Thyroid gland (tissue), 4 donors: ENCODE data around the gene MYT1. TPM values are rescaled to one million over a fixed set of nuclear protein-coding genes. Genes with fewer than 3 reads are reported as not detected.

Experiments used
- DNase-seq, 2 donors: peaks; one replicate each; pipeline ENCODE4 v3.0.0-alpha.2; 2019
- H3K27ac ChIP-seq, 3 donors: fragments of 200-600 bp; sonication (generic); 1 replicate in 2 of 3; 2 replicates in 1 of 3; pipeline ENCODE4 v1.5.1; 2016 to 2019; ENCODE audit warnings: mild to moderate bottlenecking in 1 of 3, moderate library complexity in 1 of 3
- H3K27me3 ChIP-seq: fragments of 200-600 bp; sonication (generic); one replicate; pipeline ENCODE4 v1.5.1; 2019
- H3K36me3 ChIP-seq, 2 donors: fragments of 200-600 bp; sonication (generic); one replicate each; pipeline ENCODE4 v1.5.1; 2016 to 2019
- H3K4me1 ChIP-seq, 2 donors: fragments of 200-600 bp; sonication (generic); one replicate each; pipeline ENCODE4 v1.5.1; 2017 to 2019
- H3K4me3 ChIP-seq, 3 donors: fragments of 200-600 bp; sonication (generic); replicated peaks in 1 of 3; 1 replicate in 2 of 3; 2 replicates in 1 of 3; pipeline ENCODE4 v1.5.1; 2016; ENCODE audit warnings: mild to moderate bottlenecking in 1 of 3
- H3K9me3 ChIP-seq: fragments of 200-600 bp; sonication (generic); one replicate; pipeline ENCODE4 v1.5.1; 2017
- CTCF ChIP-seq, 6 experiments: fragments of 200-600 bp in 3 of 6; fragments of 450-650 bp in 3 of 6; sonication (generic) in 3 of 6; IDR thresholded peaks; one replicate each; pipeline ENCODE4 v1.5.1; 2016 to 2019; ENCODE audit warnings: antibody characterized with exemption in 6 of 6, mild to moderate bottlenecking in 2 of 6, inconsistent platforms in 1 of 6, moderate library complexity in 1 of 6
- POLR2A ChIP-seq, 2 donors: fragments of 450-650 bp; IDR thresholded peaks; one replicate each; pipeline ENCODE4 v1.6.1; 2017; ENCODE audit warnings: antibody characterized with exemption in 2 of 2, mild to moderate bottlenecking in 2 of 2, moderate library complexity in 1 of 2
- WGBS, 2 donors: methylation state at CpG; one replicate each; pipeline ENCODE4 v1.1.5; 2017; 5-methylcytosine and 5-hydroxymethylcytosine counted together
- intact Hi-C: fragments of 100-400 bp; cut with DNase I; formaldehyde crosslinking; loops from one replicate; pipeline ENCODE4 v1.15.1; 2023
- total RNA-seq, 4 donors: library from RNA; depleted of rRNA; stranded (reverse); fragments of >200 nt; gene quantifications; one replicate each; pipeline ENCODE4 v1.2.3, GENCODE V29; 2016

The MYT1 gene
- total RNA-seq, 4 donors from 2014 or later, result 0.42 to 1.8 (median 1.1) TPM

DNA sequence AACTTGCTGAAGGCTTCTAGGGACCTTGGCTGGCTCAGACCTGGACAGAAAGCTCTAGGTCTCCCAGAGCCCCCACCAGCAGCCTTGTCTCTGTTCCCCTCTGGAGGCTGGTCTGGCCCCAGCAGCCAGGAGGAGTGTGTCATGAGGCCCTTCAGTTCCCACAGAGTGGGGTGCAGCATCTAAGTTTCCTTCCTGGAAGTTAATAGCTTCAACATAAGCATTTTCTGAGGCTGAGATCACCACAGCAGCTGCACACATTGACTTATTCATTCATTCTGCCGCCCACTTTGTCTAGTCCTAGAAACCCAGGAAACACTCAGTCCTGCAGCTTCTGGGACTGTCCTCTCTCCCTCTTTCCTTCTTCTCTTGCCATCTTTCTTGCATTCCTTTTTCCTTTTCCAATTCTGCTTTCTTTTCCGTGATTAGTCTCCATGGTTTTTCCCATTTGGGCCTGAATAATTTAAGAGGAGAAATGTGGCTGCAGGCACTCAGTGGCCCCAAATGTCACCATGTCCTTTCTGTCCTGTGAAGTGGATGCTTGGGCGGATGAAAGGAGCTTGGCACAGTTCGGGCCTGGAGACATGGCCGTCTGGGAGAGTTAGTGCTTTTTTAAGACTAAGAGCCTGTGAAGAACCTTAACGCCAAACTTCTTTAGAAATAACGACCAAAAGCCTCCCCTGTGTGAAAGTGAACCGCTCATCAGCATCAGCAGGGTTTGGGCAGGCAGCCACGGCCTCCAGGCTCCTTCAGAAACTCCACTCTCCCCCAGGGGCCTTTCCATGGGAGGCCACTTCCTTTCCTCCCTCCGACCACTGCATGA, 60.3 kb downstream of the MYT1 start:
- no peaks in the 10 kb centered on the region for H3K9me3 ChIP-seq
- 47 to 52% methylated on average over 10 of the region's 10 CpGs for WGBS, 2 donors
- peak; percentile 33 to 46 for DNase-seq
- intact Hi-C loops, result no loop called here
- H3K4me1 ChIP-seq, result peaks cover 25 to 35% of the 10 kb centered on the region in 2 donors
- H3K36me3 ChIP-seq, result no peaks in the 10 kb centered on the region
- TF ChIP-seq CTCF (IDR thresholded peaks at IDR 0.05), result no peak
- TF ChIP-seq POLR2A (IDR thresholded peaks at IDR 0.05), result no peak
- H3K4me3 ChIP-seq, result no peak overlapping the region
- H3K27ac ChIP-seq, result peak overlapping the region; percentile 16 to 63 (median 49)
- no peaks in the 10 kb centered on the region for H3K27me3 ChIP-seq

GRCh38 chr20:64225171-64225595, 60.9 kb downstream of the MYT1 start:
- TF ChIP-seq POLR2A (IDR thresholded peaks at IDR 0.05), result no peak
- TF ChIP-seq CTCF (IDR thresholded peaks at IDR 0.05), result no peak
- no peak overlapping the region for H3K4me3 ChIP-seq
- no peaks in the 10 kb centered on the region for H3K36me3 ChIP-seq
- intact Hi-C loops, result no loop called here
- H3K27ac ChIP-seq, result no peak overlapping the region
- DNase-seq, result no peak
- peaks cover 25 to 35% of the 10 kb centered on the region in 2 donors for H3K4me1 ChIP-seq
- H3K9me3 ChIP-seq, result no peaks in the 10 kb centered on the region
- 86 to 93% methylated on average over 9 to 14 of the region's 14 CpGs for WGBS, 2 donors
- H3K27me3 ChIP-seq, result no peaks in the 10 kb centered on the region

DNA sequence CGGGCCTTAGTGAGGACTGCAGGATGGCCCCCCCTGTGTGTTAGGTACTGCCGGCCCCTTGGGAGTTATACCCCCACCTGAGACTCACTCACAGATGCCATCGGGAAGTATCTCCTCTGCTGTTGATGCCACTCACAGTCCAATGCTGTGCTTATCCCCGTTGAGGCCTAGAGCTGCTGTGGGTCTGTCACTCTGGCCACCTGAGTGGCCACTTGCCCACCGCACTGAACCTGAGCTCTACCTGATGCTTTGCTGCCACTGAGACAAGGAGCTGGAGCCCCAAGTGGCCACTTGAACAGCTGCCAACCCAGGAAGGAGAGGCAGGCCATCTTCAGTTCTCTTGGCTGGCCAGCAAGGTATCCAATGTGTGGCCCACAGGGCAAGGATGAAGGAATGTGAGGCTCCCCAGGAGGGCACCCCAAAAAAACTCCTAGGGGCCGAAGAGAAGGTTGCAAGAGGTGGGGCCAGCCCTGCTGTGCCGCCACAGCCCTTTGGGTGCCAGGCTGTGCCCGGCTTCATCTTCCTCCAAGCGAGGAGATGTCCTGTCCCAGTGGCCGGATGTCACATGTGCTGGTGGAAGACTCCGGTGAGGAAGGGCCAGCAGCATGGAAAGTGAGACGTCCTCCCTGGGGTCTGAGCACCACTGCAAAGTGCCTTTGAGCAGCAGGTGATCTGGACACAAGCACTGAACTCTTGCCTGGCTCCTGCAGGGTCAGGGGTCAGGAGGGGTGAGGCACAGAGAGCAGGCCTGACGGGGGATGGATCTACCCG, 61.8 kb downstream of the MYT1 start:
- no peak for TF ChIP-seq CTCF (IDR thresholded peaks at IDR 0.05)

DNA sequence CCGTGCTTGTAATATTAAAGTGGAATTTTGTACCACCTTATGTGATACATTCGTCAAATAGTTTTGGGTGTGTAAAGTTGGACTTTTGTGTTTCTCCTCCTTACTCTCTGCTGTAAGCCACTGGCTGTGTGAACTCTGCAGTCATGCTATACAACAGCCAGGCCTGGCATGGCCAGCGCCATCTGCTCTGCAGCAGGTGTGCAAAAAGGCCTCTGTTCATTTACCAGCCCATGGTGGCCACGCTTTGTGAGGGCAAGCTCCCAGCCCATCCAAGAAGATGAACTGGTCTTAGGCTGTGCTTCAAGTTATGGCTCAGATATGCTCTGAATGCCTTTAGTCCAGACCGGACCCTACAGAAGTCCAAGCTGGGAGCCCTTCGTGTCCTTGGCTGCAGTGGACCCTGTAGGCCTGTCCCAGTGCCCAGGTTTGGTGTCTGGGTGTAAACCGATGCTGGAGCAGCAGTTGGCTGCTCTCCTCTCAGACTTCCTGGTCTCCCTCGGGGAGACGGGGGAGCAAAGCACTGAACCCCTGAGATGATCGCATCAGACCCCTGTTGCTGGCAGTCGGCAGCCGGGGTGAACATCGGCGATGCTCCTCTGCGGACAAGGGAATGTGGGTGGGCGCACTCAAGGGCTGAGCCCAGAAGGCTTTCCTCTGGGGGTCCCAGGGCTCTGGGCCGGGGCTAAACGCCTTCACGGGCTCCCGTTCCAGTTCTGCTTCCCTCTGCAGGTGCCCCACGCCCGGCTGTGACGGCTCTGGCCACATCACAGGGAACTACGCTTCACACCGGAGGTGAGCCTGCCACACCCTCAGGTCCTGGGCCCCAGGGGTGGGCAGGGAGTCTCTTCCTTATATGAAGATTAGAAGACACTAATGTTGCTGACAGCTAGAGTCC, 62.7 kb downstream of the MYT1 start:
- TF ChIP-seq POLR2A (IDR thresholded peaks at IDR 0.05), result no peak
- TF ChIP-seq CTCF (IDR thresholded peaks at IDR 0.05), result no peak
- no peak for DNase-seq
- Histone ChIP-seq H3K36me3 (no peaks in the 10 kb centered on the region), H3K27me3 (no peaks in the 10 kb centered on the region), H3K4me3 (no peak overlapping the region), H3K9me3 (no peaks in the 10 kb centered on the region), H3K27ac (no peak overlapping the region), H3K4me1 (peaks cover 25 to 30% of the 10 kb centered on the region in 2 donors)
- WGBS, 2 donors, result 86 to 94% methylated on average over 16 to 25 of the region's 25 CpGs
- intact Hi-C loops, result no loop called here

More for the DNA sequence above, 61.8 kb downstream of the MYT1 start:
- peaks cover 25 to 35% of the 10 kb centered on the region in 2 donors for H3K4me1 ChIP-seq
- H3K4me3 ChIP-seq, result no peak overlapping the region
- intact Hi-C loops, result no loop called here
- no peak overlapping the region for H3K27ac ChIP-seq
- H3K27me3 ChIP-seq, result no peaks in the 10 kb centered on the region
- no peak for DNase-seq
- 85 to 88% methylated on average over 11 of the region's 14 CpGs for WGBS, 2 donors
- H3K36me3 ChIP-seq, result no peaks in the 10 kb centered on the region
- no peaks in the 10 kb centered on the region for H3K9me3 ChIP-seq
